SIG-M5 treated with dmso at 0.1 percent for 504 hours (cell line): ENCODE measurements around the gene PCNX4.

Source experiments
- DNase-seq: peaks from one replicate; lab custom pipeline; 2025; ENCODE audit not compliant: unreplicated experiment; lab: John Stamatoyannopoulos, UW

PCNX4 gene

GRCh38 chr14:60171690-60172089 lies 80.0 kb downstream of the PCNX4 start:
- no peak for DNase-seq

GRCh38 chr14:60174352-60175254 lies 82.9 kb downstream of the PCNX4 start:
- DNase-seq = no peak

GRCh38 chr14:60175255-60175902 lies 83.7 kb downstream of the PCNX4 start:
- DNase-seq = peak; percentile 26

GRCh38 chr14:60178164-60178563 lies 86.4 kb downstream of the PCNX4 start:
- no peak for DNase-seq

- no peak for DNase-seq
Measured at GRCh38 chr14:60178820-60179219, 87.1 kb downstream of the PCNX4 start.

- DNase-seq = no peak
Measured at GRCh38 chr14:60179431-60179869, 87.7 kb downstream of the PCNX4 start.

- DNase-seq = no peak
Measured at GRCh38 chr14:60183138-60183537, 91.4 kb downstream of the PCNX4 start.

- no peak for DNase-seq
Measured at GRCh38 chr14:60183741-60184140, 92.0 kb downstream of the PCNX4 start.

- DNase-seq = peak; percentile 49
Measured at GRCh38 chr14:60184146-60184904, 92.6 kb downstream of the PCNX4 start.

GRCh38 chr14:60184905-60185555 lies 93.3 kb downstream of the PCNX4 start:
- no peak for DNase-seq

GRCh38 chr14:60188115-60188514 lies 96.4 kb downstream of the PCNX4 start:
- no peak for DNase-seq

GRCh38 chr14:60188696-60189095 lies 97.0 kb downstream of the PCNX4 start:
- DNase-seq = no peak

GRCh38 chr14:60189923-60190840 lies 98.5 kb downstream of the PCNX4 start:
- no peak for DNase-seq

- no peak for DNase-seq
Measured at GRCh38 chr14:60195179-60195810, 103.6 kb downstream of the PCNX4 start.

- DNase-seq = no peak
Measured at GRCh38 chr14:60196291-60196690, 104.6 kb downstream of the PCNX4 start.

- no peak for DNase-seq
Measured at GRCh38 chr14:60197629-60198303, 106.0 kb downstream of the PCNX4 start.

GRCh38 chr14:60199321-60199720 lies 107.6 kb downstream of the PCNX4 start:
- no peak for DNase-seq

GRCh38 chr14:60204104-60204842 lies 112.5 kb downstream of the PCNX4 start:
- DNase-seq = no peak
